ENCODE results near the gene CTTNBP2NL.

Gene CTTNBP2NL

GRCh38 chr1:112508278-112509004 is 112.4 kb downstream of the CTTNBP2NL start, which contains the start of gene WNT2B (continued):
- TF ChIP-seq, protein P1, sequence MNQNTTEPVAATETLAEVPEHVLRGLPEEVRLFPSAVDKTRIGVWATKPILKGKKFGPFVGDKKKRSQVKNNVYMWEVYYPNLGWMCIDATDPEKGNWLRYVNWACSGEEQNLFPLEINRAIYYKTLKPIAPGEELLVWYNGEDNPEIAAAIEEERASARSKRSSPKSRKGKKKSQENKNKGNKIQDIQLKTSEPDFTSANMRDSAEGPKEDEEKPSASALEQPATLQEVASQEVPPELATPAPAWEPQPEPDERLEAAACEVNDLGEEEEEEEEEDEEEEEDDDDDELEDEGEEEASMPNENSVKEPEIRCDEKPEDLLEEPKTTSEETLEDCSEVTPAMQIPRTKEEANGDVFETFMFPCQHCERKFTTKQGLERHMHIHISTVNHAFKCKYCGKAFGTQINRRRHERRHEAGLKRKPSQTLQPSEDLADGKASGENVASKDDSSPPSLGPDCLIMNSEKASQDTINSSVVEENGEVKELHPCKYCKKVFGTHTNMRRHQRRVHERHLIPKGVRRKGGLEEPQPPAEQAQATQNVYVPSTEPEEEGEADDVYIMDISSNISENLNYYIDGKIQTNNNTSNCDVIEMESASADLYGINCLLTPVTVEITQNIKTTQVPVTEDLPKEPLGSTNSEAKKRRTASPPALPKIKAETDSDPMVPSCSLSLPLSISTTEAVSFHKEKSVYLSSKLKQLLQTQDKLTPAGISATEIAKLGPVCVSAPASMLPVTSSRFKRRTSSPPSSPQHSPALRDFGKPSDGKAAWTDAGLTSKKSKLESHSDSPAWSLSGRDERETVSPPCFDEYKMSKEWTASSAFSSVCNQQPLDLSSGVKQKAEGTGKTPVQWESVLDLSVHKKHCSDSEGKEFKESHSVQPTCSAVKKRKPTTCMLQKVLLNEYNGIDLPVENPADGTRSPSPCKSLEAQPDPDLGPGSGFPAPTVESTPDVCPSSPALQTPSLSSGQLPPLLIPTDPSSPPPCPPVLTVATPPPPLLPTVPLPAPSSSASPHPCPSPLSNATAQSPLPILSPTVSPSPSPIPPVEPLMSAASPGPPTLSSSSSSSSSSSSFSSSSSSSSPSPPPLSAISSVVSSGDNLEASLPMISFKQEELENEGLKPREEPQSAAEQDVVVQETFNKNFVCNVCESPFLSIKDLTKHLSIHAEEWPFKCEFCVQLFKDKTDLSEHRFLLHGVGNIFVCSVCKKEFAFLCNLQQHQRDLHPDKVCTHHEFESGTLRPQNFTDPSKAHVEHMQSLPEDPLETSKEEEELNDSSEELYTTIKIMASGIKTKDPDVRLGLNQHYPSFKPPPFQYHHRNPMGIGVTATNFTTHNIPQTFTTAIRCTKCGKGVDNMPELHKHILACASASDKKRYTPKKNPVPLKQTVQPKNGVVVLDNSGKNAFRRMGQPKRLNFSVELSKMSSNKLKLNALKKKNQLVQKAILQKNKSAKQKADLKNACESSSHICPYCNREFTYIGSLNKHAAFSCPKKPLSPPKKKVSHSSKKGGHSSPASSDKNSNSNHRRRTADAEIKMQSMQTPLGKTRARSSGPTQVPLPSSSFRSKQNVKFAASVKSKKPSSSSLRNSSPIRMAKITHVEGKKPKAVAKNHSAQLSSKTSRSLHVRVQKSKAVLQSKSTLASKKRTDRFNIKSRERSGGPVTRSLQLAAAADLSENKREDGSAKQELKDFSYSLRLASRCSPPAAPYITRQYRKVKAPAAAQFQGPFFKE (tag by site-specific recombination; IDR thresholded peaks at IDR 0.05; ENCODE audit: borderline replicate concordance): peak; percentile 38; the same call in 1 of the 2 replicates
- 0 out of 2 replicates have a peak, but pooled peaks have one; percentile 20 for TF ChIP-seq GLIS2 (tag by site-specific recombination; IDR thresholded peaks at IDR 0.05)
- 0 out of 2 replicates have a peak, but pooled peaks have one; percentile 15 for TF ChIP-seq EGR2 (tag by site-specific recombination; IDR thresholded peaks at IDR 0.05; ENCODE audit: low read depth)
- peak; percentile 34; the same call in 1 of the 2 replicates for TF ChIP-seq ZNF133 (tag by site-specific recombination; IDR thresholded peaks at IDR 0.05)
- TF ChIP-seq ZBTB48 (tag by site-specific recombination; IDR thresholded peaks at IDR 0.05): peak; percentile 94
- 0 out of 2 replicates have a peak, but pooled peaks have one; percentile 55 for TF ChIP-seq ZBTB1 (tag by site-specific recombination; IDR thresholded peaks at IDR 0.05)
- TF ChIP-seq, protein P2, sequence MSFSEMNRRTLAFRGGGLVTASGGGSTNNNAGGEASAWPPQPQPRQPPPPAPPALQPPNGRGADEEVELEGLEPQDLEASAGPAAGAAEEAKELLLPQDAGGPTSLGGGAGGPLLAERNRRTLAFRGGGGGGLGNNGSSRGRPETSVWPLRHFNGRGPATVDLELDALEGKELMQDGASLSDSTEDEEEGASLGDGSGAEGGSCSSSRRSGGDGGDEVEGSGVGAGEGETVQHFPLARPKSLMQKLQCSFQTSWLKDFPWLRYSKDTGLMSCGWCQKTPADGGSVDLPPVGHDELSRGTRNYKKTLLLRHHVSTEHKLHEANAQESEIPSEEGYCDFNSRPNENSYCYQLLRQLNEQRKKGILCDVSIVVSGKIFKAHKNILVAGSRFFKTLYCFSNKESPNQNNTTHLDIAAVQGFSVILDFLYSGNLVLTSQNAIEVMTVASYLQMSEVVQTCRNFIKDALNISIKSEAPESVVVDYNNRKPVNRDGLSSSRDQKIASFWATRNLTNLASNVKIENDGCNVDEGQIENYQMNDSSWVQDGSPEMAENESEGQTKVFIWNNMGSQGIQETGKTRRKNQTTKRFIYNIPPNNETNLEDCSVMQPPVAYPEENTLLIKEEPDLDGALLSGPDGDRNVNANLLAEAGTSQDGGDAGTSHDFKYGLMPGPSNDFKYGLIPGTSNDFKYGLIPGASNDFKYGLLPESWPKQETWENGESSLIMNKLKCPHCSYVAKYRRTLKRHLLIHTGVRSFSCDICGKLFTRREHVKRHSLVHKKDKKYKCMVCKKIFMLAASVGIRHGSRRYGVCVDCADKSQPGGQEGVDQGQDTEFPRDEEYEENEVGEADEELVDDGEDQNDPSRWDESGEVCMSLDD (tag by site-specific recombination; IDR thresholded peaks at IDR 0.05): peak; percentile 60; the same call in 1 of the 2 replicates
- no peak for TF ChIP-seq ZNF248 (tag by site-specific recombination; IDR thresholded peaks at IDR 0.05)
- TF ChIP-seq ZIC2 (tag by site-specific recombination; IDR thresholded peaks at IDR 0.05): peak; percentile 78
- TF ChIP-seq MZF1 (tag by site-specific recombination; IDR thresholded peaks at IDR 0.05; ENCODE audit: borderline replicate concordance): peak; percentile 80
- TF ChIP-seq ZSCAN4 (tag by site-specific recombination; IDR thresholded peaks at IDR 0.05): peak; percentile 31; the same call in 1 of the 2 replicates
- 0 out of 2 replicates have a peak, but pooled peaks have one; percentile 17 for TF ChIP-seq ZNF843 (tag by site-specific recombination; IDR thresholded peaks at IDR 0.05)
- no peak for TF ChIP-seq RBAK (tag by site-specific recombination; IDR thresholded peaks at IDR 0.05)
- peak; percentile 80 for TF ChIP-seq ZBTB17 (tag by site-specific recombination; IDR thresholded peaks at IDR 0.05)
- peak; percentile 72 for TF ChIP-seq ZNF692 (tag by site-specific recombination; IDR thresholded peaks at IDR 0.05)
- TF ChIP-seq ZNF629 (tag by site-specific recombination; IDR thresholded peaks at IDR 0.05): 0 out of 2 replicates have a peak, but pooled peaks have one; percentile 32
- TF ChIP-seq, protein P3, sequence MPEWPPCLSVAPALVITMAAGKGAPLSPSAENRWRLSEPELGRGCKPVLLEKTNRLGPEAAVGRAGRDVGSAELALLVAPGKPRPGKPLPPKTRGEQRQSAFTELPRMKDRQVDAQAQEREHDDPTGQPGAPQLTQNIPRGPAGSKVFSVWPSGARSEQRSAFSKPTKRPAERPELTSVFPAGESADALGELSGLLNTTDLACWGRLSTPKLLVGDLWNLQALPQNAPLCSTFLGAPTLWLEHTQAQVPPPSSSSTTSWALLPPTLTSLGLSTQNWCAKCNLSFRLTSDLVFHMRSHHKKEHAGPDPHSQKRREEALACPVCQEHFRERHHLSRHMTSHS (tag by site-specific recombination; IDR thresholded peaks at IDR 0.05): no peak
- peak; percentile 59; the same call in 1 of the 2 replicates for TF ChIP-seq TRIM28 (IDR thresholded peaks at IDR 0.05; ENCODE audit: borderline replicate concordance, low read length)
- TF ChIP-seq ZNF155 (tag by site-specific recombination; IDR thresholded peaks at IDR 0.05): no peak
- TF ChIP-seq GLI4 (tag by site-specific recombination; IDR thresholded peaks at IDR 0.05): 0 out of 2 replicates have a peak, but pooled peaks have one; percentile 35
- TF ChIP-seq, protein P4, sequence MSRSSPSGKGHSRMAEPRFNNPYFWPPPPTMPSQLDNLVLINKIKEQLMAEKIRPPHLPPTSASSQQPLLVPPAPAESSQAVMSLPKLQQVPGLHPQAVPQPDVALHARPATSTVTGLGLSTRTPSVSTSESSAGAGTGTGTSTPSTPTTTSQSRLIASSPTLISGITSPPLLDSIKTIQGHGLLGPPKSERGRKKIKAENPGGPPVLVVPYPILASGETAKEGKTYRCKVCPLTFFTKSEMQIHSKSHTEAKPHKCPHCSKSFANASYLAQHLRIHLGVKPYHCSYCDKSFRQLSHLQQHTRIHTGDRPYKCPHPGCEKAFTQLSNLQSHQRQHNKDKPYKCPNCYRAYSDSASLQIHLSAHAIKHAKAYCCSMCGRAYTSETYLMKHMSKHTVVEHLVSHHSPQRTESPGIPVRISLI (tag by site-specific recombination; IDR thresholded peaks at IDR 0.05): no peak
- peak; percentile 86 for TF ChIP-seq ZNF561 (tag by site-specific recombination; IDR thresholded peaks at IDR 0.05; ENCODE audit: borderline replicate concordance)
- TF ChIP-seq ZBTB44 (tag by site-specific recombination; IDR thresholded peaks at IDR 0.05): 0 out of 2 replicates have a peak, but pooled peaks have one; percentile 38
- TF ChIP-seq ZNF302 (tag by site-specific recombination; IDR thresholded peaks at IDR 0.05; ENCODE audit: low read depth): no peak

Measured in HEK293 (cell line).